Superior temporal gyrus (tissue), 1 donor: ENCODE data around the gene DHFR.
"Not testable (repeated sequence)": the region's sequence is repeated elsewhere in the genome, so short reads cannot be mapped to it uniquely, and the experiment has no call there.

Experiments used
- DNase-seq: peaks from one replicate; pipeline ENCODE4 v3.0.0-alpha.2; 2016; ENCODE audit errors: extremely low spot score

Gene DHFR

DNA sequence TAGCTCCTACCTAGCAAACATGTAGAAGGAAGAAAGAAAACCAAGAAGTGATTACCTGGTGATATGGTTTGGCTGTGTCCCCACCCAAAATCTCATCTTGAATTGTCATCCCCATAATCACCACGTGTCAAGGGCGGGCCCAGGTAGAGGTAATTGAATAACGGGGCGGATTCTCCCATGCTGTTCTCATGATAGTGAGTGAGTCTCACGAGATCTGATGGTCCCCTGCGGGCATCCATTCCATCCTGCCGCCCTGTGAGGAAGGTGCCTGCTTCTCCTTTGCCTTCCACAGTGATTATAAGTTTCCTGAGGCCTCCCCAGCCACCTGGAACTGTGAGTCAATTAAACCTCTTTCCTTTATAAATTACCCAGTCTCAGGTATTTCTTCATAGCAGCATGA is 57.3 kb downstream of the DHFR start:
- DNase-seq, result no peak

- no peak for DNase-seq
Measured at GRCh38 chr5:80594810-80595209, 60.0 kb downstream of the DHFR start.

- DNase-seq, result no peak
Measured at GRCh38 chr5:80592761-80593160, 62.0 kb downstream of the DHFR start.

DNA sequence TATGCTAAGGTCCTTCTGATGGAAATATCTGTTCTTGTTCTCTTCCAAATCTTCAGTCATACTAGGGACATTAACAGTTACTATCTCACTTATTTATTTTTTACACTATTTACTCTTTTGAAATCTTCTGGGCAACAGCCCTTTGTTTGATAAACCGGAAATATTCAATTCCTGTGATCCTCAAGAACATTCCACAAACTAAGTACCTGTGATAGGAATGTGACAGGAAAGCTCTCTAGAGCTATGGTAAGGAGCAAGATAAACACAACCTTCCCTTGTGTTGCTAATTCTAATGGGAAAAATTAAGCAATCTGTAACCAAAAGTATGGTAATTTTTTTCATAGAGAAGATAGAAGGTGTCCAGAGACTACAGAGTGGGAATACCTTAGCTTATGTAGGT is 62.7 kb downstream of the DHFR start:
- no peak for DNase-seq

GRCh38 chr5:80591352-80591751 is 63.4 kb downstream of the DHFR start:
- DNase-seq, result no peak

- DNase-seq, result no peak
Measured at GRCh38 chr5:80590766-80591165, 64.0 kb downstream of the DHFR start.

DNA sequence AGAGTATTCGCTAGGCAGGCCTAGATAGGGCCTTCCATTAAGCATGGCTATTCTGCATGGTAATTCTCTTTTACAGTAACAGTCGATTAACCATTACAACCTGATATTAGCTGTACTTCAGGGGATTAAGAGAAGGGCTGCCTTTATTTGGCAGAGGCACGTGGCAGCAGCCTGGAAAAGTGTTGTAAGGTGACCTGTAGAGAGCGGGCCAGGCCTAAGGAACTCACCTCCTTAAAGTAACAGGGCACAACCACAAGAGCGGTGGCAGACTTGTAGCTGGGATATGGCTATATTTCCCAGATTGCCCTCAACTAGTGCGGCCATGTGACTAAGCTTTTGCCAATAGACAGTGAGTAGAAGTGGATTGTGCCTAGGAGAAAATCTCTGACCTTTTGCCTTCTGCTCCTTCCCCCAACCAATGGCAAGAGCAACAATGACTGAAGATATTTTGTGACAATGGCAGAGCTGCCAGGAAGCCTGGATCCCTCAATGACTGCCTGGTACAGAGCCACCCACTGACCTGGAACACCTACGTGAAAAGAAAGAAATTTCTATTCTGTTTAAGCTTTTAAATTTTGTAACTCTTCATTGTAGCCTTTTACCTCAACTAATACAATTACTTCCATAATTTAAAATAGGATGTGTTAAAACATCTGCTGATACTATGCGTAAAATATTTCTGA is 65.8 kb downstream of the DHFR start:
- no peak for DNase-seq

DNA sequence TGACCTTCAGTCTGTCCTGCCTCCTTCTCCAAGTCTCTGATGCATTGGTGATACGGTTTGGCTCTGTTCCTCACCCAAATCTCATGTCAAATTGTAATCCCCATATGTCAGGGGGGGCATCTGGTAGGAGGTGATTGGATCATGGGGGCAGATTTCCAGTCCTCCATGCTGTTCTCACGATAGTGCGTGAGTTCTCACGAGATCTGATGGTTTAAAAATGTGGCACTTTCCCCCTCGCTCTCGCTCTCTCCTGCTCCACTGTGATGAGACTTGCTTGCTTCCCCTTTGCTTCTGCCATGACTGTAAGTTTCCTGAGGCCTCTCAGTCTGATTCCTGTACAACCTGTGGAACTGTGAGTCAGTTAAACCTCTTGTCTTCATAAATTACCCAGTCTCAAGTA is 70.0 kb downstream of the DHFR start:
- DNase-seq, result no peak

GRCh38 chr5:80580291-80580690 is 74.5 kb downstream of the DHFR start:
- DNase-seq, result not testable (repeated sequence)

GRCh38 chr5:80579050-80579449 is 75.7 kb downstream of the DHFR start:
- DNase-seq, result no peak

DNA sequence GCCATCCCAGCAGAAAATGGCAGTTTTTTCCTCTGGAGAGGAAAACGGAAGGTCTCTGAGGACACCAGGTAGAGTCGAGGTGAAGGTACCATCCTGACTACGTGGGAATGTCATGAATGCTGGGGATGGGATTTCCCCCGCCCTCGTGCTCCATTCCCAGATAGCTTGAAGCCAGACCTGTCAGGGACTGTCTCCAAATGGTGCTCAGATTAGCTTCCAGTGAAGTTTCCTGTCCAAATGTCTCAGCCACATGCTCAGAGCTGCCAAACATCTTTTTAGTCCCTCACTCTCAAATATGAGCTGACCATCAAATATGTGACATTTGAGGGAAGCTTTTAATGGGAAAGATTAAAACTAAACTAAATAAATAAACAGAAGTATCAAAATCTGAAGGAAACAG is 77.1 kb downstream of the DHFR start:
- DNase-seq, result no peak

- DNase-seq, result no peak
Measured at GRCh38 chr5:80576383-80576782, 78.4 kb downstream of the DHFR start.
